Hematopoietic multipotent progenitor cell treated with erythropoietin and hydrocortisone succinate and interleukin-3 and kit ligand, for 17 days (in vitro differentiated cells): ENCODE measurements around the gene NAPA.

Experiments
- DNase-seq: peaks from one replicate; pipeline ENCODE4 v3.0.0-alpha.2; 2015; ENCODE audit warnings: low spot score

Gene NAPA

DNA sequence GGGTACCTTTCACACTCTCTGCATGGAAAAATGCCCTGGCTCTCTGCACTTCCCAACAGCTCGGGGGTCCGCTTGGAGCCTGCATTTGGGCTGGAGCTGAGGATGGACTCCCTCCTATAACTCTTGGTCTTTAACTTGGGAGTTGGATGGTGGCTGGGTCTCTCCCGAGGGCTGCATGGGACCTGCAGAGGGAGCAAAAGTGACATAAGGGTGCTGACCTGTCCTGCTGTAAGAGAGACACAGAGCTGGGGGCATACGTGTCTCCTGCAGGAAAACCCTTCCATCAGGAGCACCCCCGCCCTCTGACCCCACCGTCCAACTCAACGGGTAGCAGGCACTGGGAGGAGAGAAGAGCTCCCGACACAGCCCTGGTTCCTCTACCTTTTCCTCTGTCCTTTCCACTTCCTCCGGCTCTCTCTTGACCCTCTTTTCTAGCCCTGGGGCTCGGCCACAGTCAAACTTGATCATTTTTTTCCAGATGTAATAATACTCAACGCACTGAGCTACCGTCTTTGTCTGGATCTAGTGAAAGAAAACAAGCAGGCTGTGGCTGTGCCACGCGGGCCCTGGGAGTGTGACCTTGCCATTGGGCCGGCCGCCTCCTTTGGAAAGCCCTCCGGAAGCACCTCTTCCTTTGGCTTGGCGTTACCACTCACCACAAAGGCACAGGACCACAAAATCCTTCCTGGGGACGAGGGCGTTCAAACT is 6.8 kb upstream of the NAPA start:
- no peak for DNase-seq

DNA sequence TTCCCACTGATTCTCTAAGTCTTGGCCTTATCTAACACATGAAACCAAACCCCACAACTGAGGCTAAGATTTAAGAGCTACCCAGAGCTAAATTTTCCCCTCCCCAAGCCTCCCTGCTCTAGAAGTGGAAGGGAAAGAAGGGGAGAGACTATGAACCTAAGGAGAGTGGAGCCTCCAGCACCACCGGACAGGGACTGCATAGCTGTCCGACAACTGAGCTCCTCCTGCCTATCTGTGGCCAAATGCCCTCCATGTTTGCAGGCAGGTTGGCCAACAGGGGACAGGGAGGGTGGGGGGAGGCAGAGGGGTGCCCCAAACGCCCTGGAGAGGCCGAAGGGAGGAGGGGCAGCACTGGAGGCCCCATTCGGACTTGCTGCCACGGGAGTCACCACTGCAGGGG is 6.0 kb upstream of the NAPA start:
- no peak for DNase-seq

GRCh38 chr19:47520343-47520806 is 5.5 kb upstream of the NAPA start:
- no peak for DNase-seq

- no peak for DNase-seq
Measured at GRCh38 chr19:47518854-47519253, 4.0 kb upstream of the NAPA start.

- DNase-seq = no peak
Measured at GRCh38 chr19:47518139-47518538, 3.3 kb upstream of the NAPA start.

- DNase-seq = no peak
Measured at GRCh38 chr19:47514151-47514868, 553 bp downstream of the NAPA start.

DNA sequence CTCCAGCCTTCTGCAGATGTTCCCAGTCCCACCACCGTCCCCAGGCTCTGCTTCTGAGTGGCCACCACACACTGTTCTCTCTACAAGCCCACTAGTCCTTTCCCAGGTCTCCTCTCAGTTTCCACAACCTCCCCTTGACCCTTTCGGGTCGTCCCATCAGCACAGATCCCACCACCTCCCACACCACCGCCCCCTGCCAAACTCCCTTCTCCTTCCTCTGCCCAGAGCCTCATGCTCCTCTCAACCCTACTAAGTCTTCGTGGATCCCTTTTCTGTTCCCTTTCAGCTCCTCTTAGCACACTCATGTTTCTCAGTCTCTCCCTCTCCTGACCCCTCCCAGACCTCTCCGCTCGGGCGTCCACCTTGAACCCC is 1.9 kb downstream of the NAPA start:
- DNase-seq = no peak

- peak; percentile 77 for DNase-seq
Measured at GRCh38 chr19:47512183-47512947, 2.5 kb downstream of the NAPA start.

GRCh38 chr19:47511681-47512080 is 3.2 kb downstream of the NAPA start:
- DNase-seq = no peak

- no peak for DNase-seq
Measured at GRCh38 chr19:47511128-47511517, 3.7 kb downstream of the NAPA start.

GRCh38 chr19:47510516-47511127 is 4.2 kb downstream of the NAPA start:
- no peak for DNase-seq

- no peak for DNase-seq
Measured at GRCh38 chr19:47509973-47510372, 4.9 kb downstream of the NAPA start.

DNA sequence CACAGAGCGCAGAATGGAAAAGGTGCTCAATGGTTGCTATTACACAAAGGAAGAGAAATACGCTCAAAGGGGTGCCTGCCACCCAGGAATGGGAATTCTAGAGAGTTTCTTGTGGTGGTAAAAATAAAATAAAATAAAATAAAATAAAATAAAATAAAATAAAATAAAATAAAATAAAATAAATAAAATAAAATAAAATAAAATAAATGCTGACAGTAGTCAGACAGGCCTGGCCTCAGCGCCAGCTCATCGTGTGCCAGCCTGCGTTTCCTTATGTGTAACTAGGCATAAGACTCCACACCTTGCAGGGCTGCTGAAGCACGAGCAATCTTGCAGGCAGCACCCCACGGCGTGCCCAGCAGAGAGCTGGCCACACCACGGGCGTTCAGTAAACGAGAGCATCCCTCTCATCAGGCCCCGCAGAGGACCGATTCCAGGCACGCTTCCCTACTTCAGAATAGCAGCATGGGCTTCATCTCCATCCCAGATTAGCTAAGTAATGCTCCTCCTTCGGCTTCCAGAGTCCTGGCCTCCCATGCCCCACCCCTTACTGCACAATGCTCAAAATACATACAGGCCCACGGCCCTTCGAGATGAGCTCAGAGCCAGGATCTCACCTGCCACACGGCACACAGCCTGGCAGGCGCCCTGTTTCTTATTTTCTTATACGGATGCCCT is 5.6 kb downstream of the NAPA start:
- no peak for DNase-seq

- DNase-seq = no peak
Measured at GRCh38 chr19:47508721-47509120, 6.1 kb downstream of the NAPA start.

DNA sequence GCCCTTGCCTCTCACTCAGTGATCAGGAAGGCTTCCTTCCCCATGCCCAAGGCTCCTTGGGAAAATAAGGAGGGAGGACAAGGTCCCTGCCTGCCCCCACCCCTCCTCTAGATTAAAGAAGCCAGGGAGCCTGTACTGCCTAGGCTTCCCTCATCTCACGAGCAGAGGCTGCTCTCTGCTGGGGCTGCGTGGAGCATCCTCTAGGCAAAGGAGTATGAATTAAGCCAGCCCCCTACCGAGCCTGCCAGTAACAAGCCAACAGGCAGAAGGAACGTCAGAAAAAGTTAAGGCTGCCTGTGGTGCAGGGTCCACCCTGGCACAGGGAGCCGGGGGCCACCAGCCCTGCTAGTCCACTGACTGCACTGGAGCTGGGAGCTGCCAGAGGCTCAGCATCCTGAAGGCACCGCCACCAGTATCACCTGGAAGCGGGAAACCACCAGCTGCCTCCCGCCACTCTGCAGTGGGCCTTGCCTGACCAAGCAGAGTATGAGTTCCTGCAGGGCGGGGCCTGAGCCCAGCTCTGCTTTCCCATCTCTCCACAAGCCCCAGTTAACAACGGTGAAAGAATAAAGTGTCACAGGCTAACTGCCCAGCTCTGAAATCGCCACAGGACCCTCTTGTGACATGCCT is 6.8 kb downstream of the NAPA start:
- no peak for DNase-seq

DNA sequence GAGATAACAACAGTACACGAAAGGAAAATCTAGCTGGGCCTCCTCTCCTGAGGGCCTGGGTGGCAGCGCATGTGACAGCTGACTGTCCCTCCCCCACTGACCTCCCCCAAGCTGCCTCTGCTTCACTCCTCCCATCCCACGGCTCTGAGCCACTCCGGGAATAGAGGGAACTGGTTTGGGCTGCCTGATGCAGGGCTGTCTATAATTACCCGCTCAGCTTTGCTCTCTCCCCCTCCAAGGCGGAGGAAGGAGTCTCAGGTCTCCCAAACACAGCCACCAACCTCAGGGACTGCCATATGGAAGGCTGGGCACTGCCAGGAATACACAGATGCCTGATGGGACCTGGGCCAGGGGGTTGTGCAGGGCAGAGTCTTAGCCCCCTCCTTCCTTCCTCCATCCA is 7.9 kb downstream of the NAPA start:
- no peak for DNase-seq

- no peak for DNase-seq
Measured at GRCh38 chr19:47506459-47506858, 8.4 kb downstream of the NAPA start.

DNA sequence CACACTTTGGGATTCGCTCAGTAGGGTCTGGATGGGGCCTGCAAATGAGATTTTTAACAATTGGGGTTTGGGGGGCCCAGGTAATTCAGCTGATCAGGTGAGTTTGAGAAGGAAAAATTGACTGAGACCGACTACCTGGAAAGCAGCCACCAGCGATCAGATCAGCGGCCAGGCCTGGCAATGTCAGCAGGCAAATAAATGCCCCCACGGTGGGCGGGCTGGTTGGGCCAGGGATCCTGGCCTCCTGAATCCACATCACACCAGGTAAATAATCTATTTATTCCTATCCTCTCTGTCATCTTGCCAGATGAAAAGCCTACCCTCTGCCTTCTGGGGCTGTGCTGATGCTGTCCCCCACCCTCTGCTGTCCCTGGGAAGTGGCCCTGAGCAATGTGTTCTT is 9.4 kb downstream of the NAPA start:
- no peak for DNase-seq

- no peak for DNase-seq
Measured at GRCh38 chr19:47503826-47504150, 11.1 kb downstream of the NAPA start.

DNA sequence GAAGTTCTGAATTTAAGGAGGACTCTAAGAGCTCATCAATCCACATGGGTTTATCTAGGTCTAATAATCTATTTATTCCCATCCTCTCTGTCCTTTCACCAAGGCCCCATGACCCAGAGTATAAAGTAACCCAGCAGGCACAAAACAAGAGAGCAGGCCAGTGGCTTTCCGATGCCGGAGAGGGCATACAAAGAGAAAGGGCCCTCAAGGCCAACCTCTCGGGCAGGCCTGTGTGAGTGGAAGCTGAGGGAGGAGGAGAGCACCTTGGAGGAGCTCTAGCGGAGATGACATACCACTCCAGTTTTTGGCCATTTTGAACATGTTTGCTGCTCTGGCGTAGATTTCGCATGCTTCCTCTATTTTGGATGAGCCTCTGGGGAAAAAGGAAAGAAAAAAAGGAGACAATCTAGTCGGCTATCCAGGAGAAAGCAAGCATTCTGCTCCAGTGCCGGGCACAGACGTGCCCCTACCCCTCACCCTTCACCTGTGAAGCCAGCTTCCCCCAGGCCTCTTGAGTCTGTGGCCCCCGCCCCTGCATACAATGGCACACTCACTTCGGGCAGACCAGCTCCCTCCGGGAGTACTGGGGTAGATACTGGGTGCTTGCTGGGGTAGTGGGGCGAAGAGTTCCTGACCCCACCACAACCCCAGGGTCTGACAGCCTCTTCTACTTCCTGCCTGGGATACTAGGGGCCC is 11.6 kb downstream of the NAPA start:
- DNase-seq = no peak
